Muscle layer of duodenum (tissue), 2 donors: Measurements from ENCODE around the gene FARS2.

Source experiments
- H3K27ac ChIP-seq: one replicate; pipeline ENCODE4 v1.7.0; 2013; ENCODE audit warnings: mild to moderate bottlenecking, low read length
- H3K27me3 ChIP-seq: one replicate; pipeline ENCODE4 v1.7.0; 2013; ENCODE audit warnings: low read depth, mild to moderate bottlenecking, control low read depth, low read length
- H3K36me3 ChIP-seq, 2 donors: one replicate each; pipeline ENCODE4 v1.7.0; 2013; ENCODE audit warnings: low read length in 2 of 2, control low read depth in 1 of 2, mild to moderate bottlenecking in 1 of 2; ENCODE audit not compliant: insufficient read depth in 2 of 2, control insufficient read depth in 1 of 2
- H3K4me1 ChIP-seq, 2 donors: one replicate each; pipeline ENCODE4 v1.7.0; 2013; ENCODE audit warnings: low read length in 2 of 2, mild to moderate bottlenecking in 2 of 2, control low read depth in 1 of 2, moderate library complexity in 1 of 2; ENCODE audit not compliant: insufficient read depth in 2 of 2, control insufficient read depth in 1 of 2
- H3K4me3 ChIP-seq, 2 donors: one replicate each; pipeline ENCODE4 v1.7.0; 2013; ENCODE audit warnings: low read length in 2 of 2, low read depth in 1 of 2, mild to moderate bottlenecking in 1 of 2
- H3K9me3 ChIP-seq, 2 donors: one replicate each; pipeline ENCODE4 v1.7.0; 2013; ENCODE audit warnings: low read length in 2 of 2, control low read depth in 1 of 2, mild to moderate bottlenecking in 1 of 2; ENCODE audit not compliant: control insufficient read depth in 1 of 2
- donor health status: healthy.

The FARS2 gene

DNA sequence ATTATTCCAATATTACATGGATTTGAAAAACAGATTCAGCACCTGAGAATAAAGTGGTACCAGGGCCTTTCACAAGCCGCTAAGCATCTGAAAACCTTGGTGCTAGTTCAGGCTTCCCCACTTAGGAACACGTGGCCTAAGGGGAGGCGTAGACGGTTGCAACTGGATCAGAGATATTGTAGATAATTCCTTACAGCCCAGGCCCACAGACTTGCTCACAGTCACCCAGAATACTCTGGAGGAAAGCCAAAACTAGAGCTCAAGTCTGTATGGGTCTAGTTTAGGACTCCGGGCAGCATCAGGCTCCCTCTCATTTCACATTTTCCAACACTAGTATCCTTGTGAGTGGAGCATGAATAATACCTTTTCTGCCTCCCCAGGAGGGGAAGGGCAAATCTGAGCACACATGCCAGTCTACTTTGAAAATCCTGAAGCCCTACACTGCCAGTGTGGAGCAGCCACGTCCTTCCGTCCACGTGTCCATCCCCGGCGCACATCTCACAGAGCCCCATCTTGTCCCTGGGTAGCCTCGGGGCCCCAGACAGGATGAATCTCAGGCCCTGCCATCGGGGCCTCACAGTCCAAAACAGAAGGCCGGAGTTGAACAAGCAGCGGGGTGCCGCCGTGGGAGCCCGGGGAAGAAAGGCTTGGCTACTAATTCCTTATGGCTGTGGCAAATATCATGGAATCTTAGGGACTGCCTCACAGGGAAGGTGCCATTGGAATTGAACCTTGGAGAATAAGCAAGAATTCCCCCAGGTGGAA is 446.1 kb downstream of the FARS2 start:
- no peaks in the 10 kb centered on the region for H3K4me1 ChIP-seq
- H3K27me3 ChIP-seq, result no peaks in the 10 kb centered on the region
- no peak overlapping the region for H3K4me3 ChIP-seq
- no peaks in the 10 kb centered on the region for H3K36me3 ChIP-seq
- no peak overlapping the region for H3K27ac ChIP-seq
- H3K9me3 ChIP-seq, result no peaks in the 10 kb centered on the region

DNA sequence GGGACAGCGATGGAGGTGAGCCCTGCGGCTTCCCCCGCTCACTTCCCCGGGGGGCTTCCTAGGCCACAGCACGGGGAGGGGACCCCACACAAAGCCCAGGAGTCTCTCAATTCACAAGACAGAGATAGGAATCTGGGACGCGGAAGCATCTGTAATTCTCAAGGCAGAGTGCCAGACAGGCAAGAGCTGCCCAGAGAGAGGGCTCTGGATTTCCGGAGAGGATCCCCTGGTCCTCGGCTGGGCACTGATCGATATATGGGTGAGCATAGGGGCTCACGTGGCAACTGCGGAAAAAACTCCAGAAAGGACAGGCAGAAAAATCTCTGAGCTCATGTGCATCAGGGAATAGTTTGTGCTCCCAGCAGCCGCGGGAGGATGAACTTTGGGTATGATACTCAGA is 449.2 kb downstream of the FARS2 start:
- Histone ChIP-seq H3K27me3 (no peaks in the 10 kb centered on the region), H3K36me3 (no peaks in the 10 kb centered on the region)

DNA sequence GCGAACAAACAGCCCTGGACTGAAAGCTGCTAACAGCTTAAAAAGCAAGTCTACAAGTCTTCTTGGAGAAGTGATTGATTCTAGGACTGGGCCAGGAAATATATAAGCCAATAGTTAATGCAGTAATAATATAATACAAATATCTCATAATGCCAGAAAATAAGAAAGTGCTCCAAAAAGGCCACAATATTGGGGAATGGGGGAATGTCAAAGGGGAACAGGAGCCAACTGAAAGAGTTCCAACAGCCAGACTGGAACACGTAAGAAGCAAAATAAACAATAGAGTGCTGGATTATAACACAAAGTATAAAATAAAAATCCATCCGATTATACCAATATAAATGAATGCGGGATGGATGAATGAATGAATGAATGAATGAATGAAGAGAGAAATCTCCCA is 449.6 kb downstream of the FARS2 start:
- H3K27me3 ChIP-seq, result no peaks in the 10 kb centered on the region
- H3K27ac ChIP-seq, result no peak overlapping the region
- no peaks in the 10 kb centered on the region for H3K4me1 ChIP-seq
- H3K4me3 ChIP-seq, result no peak overlapping the region
- no peaks in the 10 kb centered on the region for H3K36me3 ChIP-seq
- no peaks in the 10 kb centered on the region for H3K9me3 ChIP-seq

More for the DNA sequence above, 449.2 kb downstream of the FARS2 start:
- no peak overlapping the region for H3K4me3 ChIP-seq
- H3K27ac ChIP-seq, result no peak overlapping the region
- H3K9me3 ChIP-seq, result no peaks in the 10 kb centered on the region
- H3K4me1 ChIP-seq, result no peaks in the 10 kb centered on the region

DNA sequence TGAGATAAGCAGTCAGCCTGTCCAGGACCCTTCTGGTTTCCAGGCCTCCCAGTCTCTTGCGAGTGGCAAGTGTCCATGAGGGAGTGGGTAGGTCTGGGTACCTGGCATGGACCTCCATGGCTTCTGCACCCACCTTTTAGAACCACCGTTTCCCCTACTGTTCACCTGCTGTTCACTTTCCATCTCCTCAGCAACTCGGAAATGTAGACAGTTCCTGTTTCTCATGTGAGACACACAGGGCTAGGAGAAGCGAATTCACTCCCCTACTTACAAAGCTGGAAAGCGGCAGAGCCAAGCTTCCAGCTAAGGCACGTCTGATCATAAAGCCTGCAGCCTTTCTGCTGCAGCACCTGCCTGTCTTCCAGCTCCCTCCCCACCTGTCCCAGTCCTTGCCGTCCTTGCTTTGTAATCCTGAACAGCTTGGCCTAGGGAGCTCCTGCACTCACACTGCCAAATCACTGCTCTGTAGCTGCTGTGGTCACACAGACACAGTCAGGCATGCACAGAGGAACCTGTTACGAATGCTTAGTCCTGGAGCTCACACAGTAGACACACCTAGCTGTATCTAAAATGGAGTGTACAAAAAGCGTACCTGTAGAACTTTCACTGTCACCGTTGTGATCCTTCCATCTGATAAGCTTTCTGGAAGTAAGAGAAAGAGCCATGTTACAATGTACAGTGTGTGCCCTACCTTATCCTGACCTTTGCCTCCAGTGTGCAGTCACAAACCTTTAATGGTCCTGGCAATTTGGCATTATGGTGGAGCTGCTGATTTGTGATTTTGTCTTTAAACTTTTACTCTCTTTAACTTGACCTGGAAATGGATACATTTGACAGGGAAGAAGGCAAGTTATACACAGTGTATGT is 451.3 kb downstream of the FARS2 start:
- Histone ChIP-seq H3K27me3 (no peaks in the 10 kb centered on the region), H3K36me3 (no peaks in the 10 kb centered on the region), H3K4me1 (no peaks in the 10 kb centered on the region), H3K27ac (no peak overlapping the region), H3K4me3 (no peak overlapping the region), H3K9me3 (peaks cover 0 to 4% of the 10 kb centered on the region in 2 donors)

DNA sequence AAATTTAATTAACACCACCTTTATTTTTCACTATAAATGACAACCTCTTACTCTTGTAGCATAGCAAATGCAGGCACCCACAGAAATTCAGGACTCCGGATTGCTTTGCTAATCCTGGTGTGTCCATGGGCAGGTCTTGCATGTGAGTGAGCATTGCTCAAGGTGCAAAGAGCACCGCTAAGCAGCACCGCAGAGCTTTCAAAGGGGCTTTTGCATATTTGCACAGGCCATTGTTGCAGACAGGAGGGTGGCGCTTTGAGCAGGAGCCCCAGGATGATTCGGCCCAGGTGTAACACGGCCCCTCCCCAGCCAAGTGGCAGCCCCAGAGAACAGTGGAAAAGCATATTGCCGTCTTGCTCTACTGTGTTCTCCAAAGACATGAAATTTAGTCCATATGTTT is 452.2 kb downstream of the FARS2 start:
- Histone ChIP-seq H3K9me3 (peaks cover 0 to 4% of the 10 kb centered on the region in 2 donors), H3K27ac (no peak overlapping the region), H3K27me3 (no peaks in the 10 kb centered on the region), H3K4me1 (no peaks in the 10 kb centered on the region), H3K4me3 (no peak overlapping the region), H3K36me3 (no peaks in the 10 kb centered on the region)

DNA sequence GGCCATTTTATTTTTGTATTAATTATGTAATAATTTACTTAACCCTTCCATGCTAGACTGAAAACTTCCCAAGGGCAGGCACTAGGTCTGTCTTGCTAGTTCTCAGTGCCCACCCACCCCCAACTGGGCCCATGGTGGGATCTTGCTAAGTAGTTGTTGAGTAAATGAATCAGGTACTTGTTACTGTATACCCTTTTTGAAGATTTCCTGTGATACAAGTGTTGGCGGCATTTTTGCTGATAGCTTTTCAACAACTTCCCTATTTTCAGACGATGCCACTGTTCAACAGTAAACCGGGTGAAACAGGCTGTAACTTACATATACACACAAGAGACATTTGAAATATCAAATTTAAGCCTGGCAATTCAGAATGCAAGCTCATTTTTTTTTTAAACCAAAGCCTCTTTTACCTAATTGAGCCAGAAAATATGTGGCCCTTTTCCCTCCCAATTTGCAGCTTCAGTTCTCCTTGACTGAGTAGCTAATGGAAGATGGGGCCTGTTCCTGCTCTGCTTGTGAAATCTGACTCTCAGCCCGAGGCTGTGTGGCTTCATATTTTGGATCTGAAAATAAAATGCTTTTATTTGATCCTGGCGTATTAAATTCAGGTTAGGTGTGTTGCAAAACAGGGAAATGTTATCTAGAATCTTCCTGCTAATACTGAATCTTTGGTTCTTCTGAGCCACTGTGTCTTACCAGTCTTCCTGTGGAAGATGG is 457.1 kb downstream of the FARS2 start:
- H3K4me3 ChIP-seq, result no peak overlapping the region
- H3K36me3 ChIP-seq, result no peaks in the 10 kb centered on the region
- peaks cover 0 to 4% of the 10 kb centered on the region in 2 donors for H3K9me3 ChIP-seq
- no peak overlapping the region for H3K27ac ChIP-seq
- H3K27me3 ChIP-seq, result no peaks in the 10 kb centered on the region
- no peaks in the 10 kb centered on the region for H3K4me1 ChIP-seq

DNA sequence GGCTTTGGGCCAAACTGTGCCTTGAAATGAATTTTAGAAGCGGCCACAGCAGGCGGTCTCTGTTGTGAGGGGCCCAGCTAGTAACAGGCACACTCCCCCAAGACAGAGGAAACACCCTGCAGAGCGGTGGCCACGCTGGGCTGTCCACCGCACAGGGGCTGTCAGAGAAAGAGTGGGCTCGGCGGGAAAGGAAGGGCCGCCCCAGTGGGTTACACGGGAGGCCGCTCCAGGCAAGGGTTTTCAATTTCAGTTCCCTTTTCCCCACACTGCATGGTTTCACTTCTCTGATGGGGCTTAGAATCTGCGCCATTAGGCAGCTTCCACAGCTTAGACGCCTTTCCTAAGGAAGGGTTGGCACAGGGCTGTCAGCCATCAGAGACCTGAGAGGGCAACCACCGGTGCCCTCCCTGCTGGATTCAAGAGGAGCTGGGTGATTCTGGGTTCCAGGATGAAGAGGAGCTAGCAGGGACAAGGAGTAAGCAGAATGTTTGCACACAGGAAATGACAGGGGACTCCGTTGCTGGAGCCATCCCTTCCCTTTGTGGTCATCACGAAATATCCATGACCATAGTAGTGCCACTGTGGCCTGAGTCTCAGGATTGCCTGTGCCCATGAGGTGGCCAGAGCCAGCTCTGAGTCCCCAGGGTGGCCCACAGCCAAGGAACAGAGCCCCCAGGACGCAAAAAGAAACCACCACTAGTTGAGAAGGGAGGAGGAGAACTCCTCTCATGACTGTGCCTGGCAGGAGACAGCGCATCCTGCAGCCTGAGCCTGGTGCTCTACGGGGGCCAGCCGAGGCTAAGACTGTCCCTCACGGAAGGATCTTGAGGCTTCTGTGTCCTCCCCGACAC is 462.8 kb downstream of the FARS2 start:
- Histone ChIP-seq H3K9me3 (no peaks in the 10 kb centered on the region), H3K36me3 (no peaks in the 10 kb centered on the region), H3K27ac (peak overlapping the region; percentile 5), H3K4me1 (no peaks in the 10 kb centered on the region), H3K4me3 (no peak overlapping the region), H3K27me3 (no peaks in the 10 kb centered on the region)

DNA sequence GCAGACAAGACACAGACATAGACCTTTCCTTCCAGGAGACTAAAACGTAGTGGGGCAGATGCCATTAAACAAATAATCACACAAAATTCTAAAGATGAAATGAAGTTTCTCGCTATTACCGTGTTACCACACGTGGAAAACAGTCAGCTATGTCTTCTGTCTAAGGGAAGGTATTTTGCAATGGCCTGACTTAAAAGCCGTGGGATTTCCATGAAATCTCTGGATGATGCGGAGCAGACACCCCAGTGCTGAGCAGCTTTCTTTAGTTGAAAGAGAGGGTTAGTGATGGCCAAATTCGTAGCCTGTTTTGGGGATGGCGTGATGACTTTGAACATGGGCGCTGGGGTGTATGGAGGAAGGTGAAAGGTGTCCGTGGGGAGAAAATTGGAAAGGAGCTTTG is 463.6 kb downstream of the FARS2 start:
- Histone ChIP-seq H3K27me3 (no peaks in the 10 kb centered on the region), H3K4me1 (peaks cover 0 to 2% of the 10 kb centered on the region in 2 donors), H3K9me3 (no peaks in the 10 kb centered on the region), H3K36me3 (no peaks in the 10 kb centered on the region), H3K4me3 (no peak overlapping the region), H3K27ac (no peak overlapping the region)

DNA sequence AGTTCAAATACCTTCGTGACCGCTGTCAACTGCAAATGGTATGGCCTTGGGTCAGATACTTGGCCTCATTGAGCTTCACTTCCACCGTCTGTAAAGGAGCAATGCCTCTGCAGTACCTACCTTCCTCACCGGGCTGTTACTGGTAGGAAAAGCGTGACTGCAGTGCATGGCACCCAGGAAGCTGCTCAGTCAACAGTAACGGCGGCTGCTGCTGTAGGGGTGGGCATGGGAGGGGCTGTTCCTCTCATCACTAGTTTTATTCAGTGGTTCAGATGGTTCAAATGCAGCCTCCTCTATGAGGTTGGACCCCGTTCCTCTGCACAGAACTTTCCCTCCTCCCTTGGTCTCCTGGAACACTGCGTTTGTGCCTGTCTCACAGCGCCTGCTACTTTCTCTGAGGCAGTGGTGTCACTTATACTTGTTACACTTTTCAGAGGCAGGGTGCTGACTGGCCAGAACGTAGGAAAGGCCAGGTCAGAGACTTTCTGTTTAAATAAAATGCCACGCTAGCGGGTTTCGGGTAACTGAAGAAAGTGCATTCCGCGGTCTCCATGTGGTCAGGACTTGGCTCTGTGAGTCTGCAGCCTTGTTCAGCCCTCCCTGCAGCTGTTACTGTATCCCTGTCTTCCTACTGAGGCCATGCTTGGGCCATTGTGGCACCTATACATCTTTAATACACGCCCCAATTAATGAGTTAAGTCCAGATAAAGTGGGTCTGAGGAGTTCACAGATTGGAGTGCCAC is 465.8 kb downstream of the FARS2 start:
- H3K9me3 ChIP-seq, result no peaks in the 10 kb centered on the region
- no peaks in the 10 kb centered on the region for H3K36me3 ChIP-seq
- peaks cover 0 to 8% of the 10 kb centered on the region in 2 donors for H3K4me1 ChIP-seq
- no peak overlapping the region for H3K27ac ChIP-seq
- H3K4me3 ChIP-seq, result no peak overlapping the region
- no peaks in the 10 kb centered on the region for H3K27me3 ChIP-seq

DNA sequence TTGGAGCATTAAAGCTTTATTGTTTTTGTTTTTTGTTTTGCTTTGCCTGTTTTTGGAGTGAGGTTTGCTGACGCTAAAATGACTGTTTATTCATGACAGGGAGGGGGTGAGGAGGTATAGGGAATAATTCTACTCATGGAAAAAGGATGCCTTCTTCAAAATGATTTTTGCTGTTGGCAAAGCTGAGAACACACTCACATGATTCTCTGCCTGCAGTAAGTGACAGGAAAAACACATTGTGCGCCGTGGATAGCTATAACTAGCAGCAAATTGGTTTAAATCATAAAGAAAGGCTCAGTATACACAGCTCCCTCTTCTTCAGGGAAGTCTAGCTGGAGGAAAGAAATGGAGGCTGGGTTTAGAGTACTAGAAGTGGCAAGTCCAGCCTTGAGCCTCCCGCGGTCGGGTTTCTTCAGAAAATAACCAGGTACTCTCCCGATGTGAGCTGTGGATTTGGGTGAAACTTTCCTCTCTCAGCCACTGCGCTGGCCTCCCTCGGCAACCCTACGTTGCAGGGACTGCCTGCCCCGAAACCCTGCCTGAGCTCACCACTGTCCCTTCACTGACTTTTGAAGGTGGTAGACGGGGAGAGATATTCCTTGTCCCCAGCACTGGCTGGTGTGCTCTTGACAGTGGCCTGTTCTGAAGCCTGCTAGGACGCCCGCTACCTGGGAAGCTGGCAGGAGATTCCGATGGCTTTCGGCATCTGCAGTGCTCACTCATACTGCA is 467.2 kb downstream of the FARS2 start:
- no peak overlapping the region for H3K27ac ChIP-seq

More for the DNA sequence above, 467.2 kb downstream of the FARS2 start:
- Histone ChIP-seq H3K36me3 (no peaks in the 10 kb centered on the region), H3K27me3 (no peaks in the 10 kb centered on the region), H3K4me3 (no peak overlapping the region), H3K9me3 (no peaks in the 10 kb centered on the region), H3K4me1 (peaks cover 0 to 8% of the 10 kb centered on the region in 2 donors)
